ENCODE results near the gene SIGMAR1.

GRCh38 chr9:34655394-34655793 lies 17.8 kb upstream of the SIGMAR1 start:
- no peak for TF ChIP-seq CTCF (IDR thresholded peaks at IDR 0.05; ENCODE audit: low read length)
- TF ChIP-seq EZH2 (optimal IDR thresholded peaks at IDR 0.05; ENCODE audit: low read depth, low read length) = no peak

Data from MM.1S (cell line).